Colonic mucosa (tissue), 4 donors: ENCODE data around the gene SMIM36. TPM values are rescaled to one million over a fixed set of nuclear protein-coding genes. Genes with fewer than 3 reads are reported as not detected.
A peak's percentile ranks its signal among the peaks of the same experiment; 100 is the strongest.

Source experiments
- DNase-seq: peaks from one replicate; pipeline ENCODE4 v3.0.0-alpha.2; 2020
- H3K27ac ChIP-seq: fragments of 200-600 bp; one replicate; pipeline ENCODE4 v1.8.0; 2021
- H3K27me3 ChIP-seq: fragments of 200-600 bp; one replicate; pipeline ENCODE4 v1.8.0; 2021
- H3K36me3 ChIP-seq: fragments of 200-600 bp; one replicate; pipeline ENCODE4 v1.8.0; 2021
- H3K4me1 ChIP-seq: fragments of 200-600 bp; one replicate; pipeline ENCODE4 v1.8.0; 2021; ENCODE audit warnings: mild to moderate bottlenecking
- H3K4me3 ChIP-seq: fragments of 200-600 bp; one replicate; pipeline ENCODE4 v1.8.0; 2021
- H3K9ac ChIP-seq, 2 donors: one replicate each; pipeline ENCODE4 v1.7.0; 2013; ENCODE audit warnings: control low read depth in 2 of 2, low read depth in 2 of 2, low read length in 2 of 2
- H3K9me3 ChIP-seq: fragments of 200-600 bp; one replicate; pipeline ENCODE4 v1.8.0; 2021
- CTCF ChIP-seq: fragments of 200-600 bp; IDR thresholded peaks from one replicate; pipeline ENCODE4 v1.8.0; 2022; ENCODE audit warnings: antibody characterized with exemption, mild to moderate bottlenecking
- intact Hi-C: fragments of 100-400 bp; cut with DNase I; formaldehyde crosslinking; loops from one replicate; pipeline ENCODE4 v1.14.1; 2022
- total RNA-seq, 2 donors: library from RNA; stranded (reverse); fragmentation: NEBNext Ultra II Directional in 1 of 2; extraction: Animal tissue kit (Norgen Biotek cat#: 25700) in 1 of 2; gene quantifications; one replicate each; pipeline ENCODE4 v1.2.1, GENCODE V29; 2021
- donor health status: healthy.
- donor health status: DM: no; HTN: no; CAD: no.
- donor health status: DM: no; HTN: no; CAD: no.

Gene SMIM36
- total RNA-seq, 2 donors from 2014 or later = not detected

- intact Hi-C loops = no loop called here
- Histone ChIP-seq H3K4me3 (no peak overlapping the region), H3K9me3 (no peaks in the 10 kb centered on the region), H3K27me3 (no peaks in the 10 kb centered on the region), H3K9ac (no peak overlapping the region), H3K27ac (no peak overlapping the region), H3K4me1 (no peaks in the 10 kb centered on the region), H3K36me3 (no peaks in the 10 kb centered on the region)
- no peak for DNase-seq
- TF ChIP-seq CTCF = no peak
Measured at GRCh38 chr17:55458978-55459377, 52.3 kb downstream of the SMIM36 start.

- no peaks in the 10 kb centered on the region for H3K27me3 ChIP-seq
- no peaks in the 10 kb centered on the region for H3K9me3 ChIP-seq
- no peak overlapping the region for H3K9ac ChIP-seq
- DNase-seq = no peak
- no peak overlapping the region for H3K4me3 ChIP-seq
- H3K27ac ChIP-seq = no peak overlapping the region
- intact Hi-C loops = no loop called here
- H3K36me3 ChIP-seq = no peaks in the 10 kb centered on the region
- TF ChIP-seq CTCF = no peak
- no peaks in the 10 kb centered on the region for H3K4me1 ChIP-seq
Measured at GRCh38 chr17:55458287-55458900, 52.9 kb downstream of the SMIM36 start.

- intact Hi-C loops = no loop called here
- Histone ChIP-seq H3K36me3 (no peaks in the 10 kb centered on the region), H3K27ac (no peak overlapping the region), H3K4me1 (no peaks in the 10 kb centered on the region), H3K4me3 (no peak overlapping the region), H3K27me3 (no peaks in the 10 kb centered on the region), H3K9ac (no peak overlapping the region), H3K9me3 (no peaks in the 10 kb centered on the region)
- no peak for DNase-seq
- no peak for TF ChIP-seq CTCF
Measured at GRCh38 chr17:55456307-55457240, 54.7 kb downstream of the SMIM36 start.

GRCh38 chr17:55454906-55455474 is 56.3 kb downstream of the SMIM36 start:
- peak overlapping the region; percentile 8 for H3K27ac ChIP-seq
- intact Hi-C loops = no loop called here
- no peaks in the 10 kb centered on the region for H3K27me3 ChIP-seq
- H3K36me3 ChIP-seq = no peaks in the 10 kb centered on the region
- no peak for DNase-seq
- H3K9ac ChIP-seq = no peak overlapping the region
- no peak for TF ChIP-seq CTCF
- H3K4me3 ChIP-seq = no peak overlapping the region
- H3K9me3 ChIP-seq = no peaks in the 10 kb centered on the region
- no peaks in the 10 kb centered on the region for H3K4me1 ChIP-seq

GRCh38 chr17:55453839-55454557 is 57.3 kb downstream of the SMIM36 start:
- Histone ChIP-seq H3K4me3 (no peak overlapping the region), H3K4me1 (no peaks in the 10 kb centered on the region), H3K9ac (no peak overlapping the region), H3K27ac (peak overlapping the region; percentile 14), H3K36me3 (no peaks in the 10 kb centered on the region), H3K9me3 (no peaks in the 10 kb centered on the region), H3K27me3 (no peaks in the 10 kb centered on the region)
- intact Hi-C loops = no loop called here
- DNase-seq = no peak
- TF ChIP-seq CTCF = no peak
